Right lobe of liver (tissue), 4 donors: ENCODE measurements around the gene ARIH1.
"Not testable (repeated sequence)": the region's sequence is repeated elsewhere in the genome, so short reads cannot be mapped to it uniquely, and the experiment has no call there.

Experiments
- CTCF ChIP-seq, 4 donors: fragments of 200-600 bp in 3 of 4; fragments of 450-650 bp in 1 of 4; IDR thresholded peaks; one replicate each; pipeline versions ENCODE4 v1.5.1 to v1.8.0; 2016 to 2022; ENCODE audit warnings: antibody characterized with exemption in 4 of 4, mild to moderate bottlenecking in 2 of 4
- POLR2A ChIP-seq: fragments of 450-650 bp; IDR thresholded peaks from one replicate; pipeline ENCODE4 v1.6.1; 2017; ENCODE audit warnings: antibody characterized with exemption, mild to moderate bottlenecking
- donor health status: DM: no; HTN: no; CAD: no.
- donor health status: DM: no; HTN: no; CAD: no.
- donor health status: DM: no; HTN: yes; CAD: no.

- TF ChIP-seq POLR2A; CTCF (IDR thresholded peaks at IDR 0.05): not testable (repeated sequence)
Measured at GRCh38 chr15:72476330-72476729, 2.2 kb downstream of the ARIH1 start.
